IgD-negative memory B cell (primary cell): ENCODE data around the gene NRARP. TPM values are rescaled to one million over a fixed set of nuclear protein-coding genes. Genes with fewer than 3 reads are reported as not detected.

ENCODE experiments used
- polyA plus RNA-seq: library from polyadenylated mRNA; unstranded; fragments of 300-500 nt; fragmentation: Illumina TruSeq; gene quantifications from one replicate; pipeline ENCODE4 v1.2.3, GENCODE V29; 2021

Gene NRARP
- polyA plus RNA-seq, 1 donor from 2014 or later, result not detected

Other genes with a start within 250 kb of the NRARP start
- gene ENTPD2, start 248.2 kb downstream of the NRARP start, polyA plus RNA-seq, result not detected
- gene SAPCD2, start 231.7 kb downstream of the NRARP start, polyA plus RNA-seq, result 0.38 TPM
- gene UAP1L1, start 224.8 kb downstream of the NRARP start, polyA plus RNA-seq, result 3.0 TPM
- gene MAN1B1, start 215.3 kb downstream of the NRARP start, polyA plus RNA-seq, result 27.5 TPM
- gene DPP7, start 187.5 kb downstream of the NRARP start, polyA plus RNA-seq, result 110 TPM
- not detected for gene GRIN1, start 163.1 kb downstream of the NRARP start, polyA plus RNA-seq
- not detected for gene LRRC26, start 132.2 kb downstream of the NRARP start, polyA plus RNA-seq
- gene TMEM210, start 130.2 kb downstream of the NRARP start, polyA plus RNA-seq, result not detected
- gene ANAPC2, start 113.7 kb downstream of the NRARP start, polyA plus RNA-seq, result 6.2 TPM
- 139 TPM for gene SSNA1, start 113.6 kb downstream of the NRARP start, polyA plus RNA-seq
- 0.66 TPM for gene TPRN, start 101.5 kb downstream of the NRARP start, polyA plus RNA-seq
- gene TMEM203, start 96.6 kb downstream of the NRARP start, polyA plus RNA-seq, result 106 TPM
- 7.6 TPM for gene NDOR1, start 96.6 kb downstream of the NRARP start, polyA plus RNA-seq
- gene RNF208, start 80.0 kb downstream of the NRARP start, polyA plus RNA-seq, result not detected
- not detected for gene CYSRT1, start 77.1 kb downstream of the NRARP start, polyA plus RNA-seq
- gene RNF224, start 74.8 kb downstream of the NRARP start, polyA plus RNA-seq, result not detected
- not detected for gene SLC34A3, start 71.4 kb downstream of the NRARP start, polyA plus RNA-seq
- 88.4 TPM for gene TUBB4B, start 61.0 kb downstream of the NRARP start, polyA plus RNA-seq
- gene STPG3, start 51.0 kb downstream of the NRARP start, polyA plus RNA-seq, result not detected
- 34.2 TPM for gene NELFB, start 46.9 kb downstream of the NRARP start, polyA plus RNA-seq
- 8.9 TPM for gene TOR4A, start 24.5 kb downstream of the NRARP start, polyA plus RNA-seq
- gene EXD3, start 120.9 kb upstream of the NRARP start, polyA plus RNA-seq, result 5.6 TPM
- gene NOXA1, start 121.1 kb upstream of the NRARP start, polyA plus RNA-seq, result 1.4 TPM
- not detected for gene ENTPD8, start 139.1 kb upstream of the NRARP start, polyA plus RNA-seq
- 3.4 TPM for gene NSMF, start 157.1 kb upstream of the NRARP start, polyA plus RNA-seq
- 2.7 TPM for gene PNPLA7, start 248.1 kb upstream of the NRARP start, polyA plus RNA-seq
- gene MRPL41, start 249.6 kb upstream of the NRARP start, polyA plus RNA-seq, result 44.9 TPM